ELR (cell line): Measurements from ENCODE around the gene STX1B.
A peak's percentile ranks its signal among the peaks of the same experiment; 100 is the strongest.
"Not testable (repeated sequence)": the region's sequence is repeated elsewhere in the genome, so short reads cannot be mapped to it uniquely, and the experiment has no call there.

Experiments used
- DNase-seq: peaks from one replicate; pipeline ENCODE4 v3.0.0-alpha.2; 2015; ENCODE audit warnings: low read depth

The STX1B gene

GRCh38 chr16:31013292-31013691 lies 2.9 kb upstream of the STX1B start:
- DNase-seq: not testable (repeated sequence)

DNA sequence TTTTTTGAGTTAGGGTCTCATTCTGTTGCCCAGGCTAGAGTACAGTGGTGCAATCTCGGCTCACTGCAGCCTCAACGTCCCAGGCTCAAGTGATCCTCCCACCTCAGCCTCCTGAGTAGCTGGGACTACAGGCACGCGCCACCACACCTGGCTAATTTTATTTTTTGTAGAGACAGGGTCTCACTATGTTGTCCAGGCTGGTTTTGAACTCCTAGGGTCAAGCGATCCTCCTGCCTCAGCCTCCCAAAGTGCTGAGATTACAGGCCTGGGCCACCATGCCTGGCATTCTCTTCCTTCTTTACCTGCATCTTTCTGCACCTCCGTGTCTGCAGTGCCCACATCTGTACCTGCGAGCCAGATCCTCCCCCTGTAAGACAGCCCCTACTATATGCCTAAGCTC lies 1.4 kb upstream of the STX1B start:
- not testable (repeated sequence) for DNase-seq

- DNase-seq: peak; percentile 48
Observed at GRCh38 chr16:31009894-31010584, 399 bp downstream of the STX1B start.

DNA sequence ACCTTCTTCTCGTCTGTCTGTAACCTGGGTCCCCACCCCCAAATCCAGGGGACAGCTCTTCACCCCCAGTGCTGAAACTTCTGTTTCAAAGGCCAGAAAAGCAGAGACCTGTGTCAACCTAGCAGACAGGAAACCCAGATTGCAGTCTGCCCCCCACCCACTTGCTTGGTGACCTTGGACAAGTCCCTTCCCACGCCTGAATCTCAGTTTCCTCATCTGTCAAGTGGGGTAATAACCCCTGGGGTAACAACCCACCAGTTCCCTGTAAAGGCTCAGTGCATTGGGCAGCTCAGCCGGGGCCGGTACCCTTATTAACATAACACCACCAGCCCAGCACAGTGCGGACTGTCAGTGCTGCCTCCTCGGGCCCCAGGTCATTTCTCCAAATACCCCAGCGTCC lies 1.3 kb downstream of the STX1B start:
- DNase-seq: no peak

- DNase-seq: no peak
Observed at GRCh38 chr16:31008551-31008950, 1.9 kb downstream of the STX1B start.

DNA sequence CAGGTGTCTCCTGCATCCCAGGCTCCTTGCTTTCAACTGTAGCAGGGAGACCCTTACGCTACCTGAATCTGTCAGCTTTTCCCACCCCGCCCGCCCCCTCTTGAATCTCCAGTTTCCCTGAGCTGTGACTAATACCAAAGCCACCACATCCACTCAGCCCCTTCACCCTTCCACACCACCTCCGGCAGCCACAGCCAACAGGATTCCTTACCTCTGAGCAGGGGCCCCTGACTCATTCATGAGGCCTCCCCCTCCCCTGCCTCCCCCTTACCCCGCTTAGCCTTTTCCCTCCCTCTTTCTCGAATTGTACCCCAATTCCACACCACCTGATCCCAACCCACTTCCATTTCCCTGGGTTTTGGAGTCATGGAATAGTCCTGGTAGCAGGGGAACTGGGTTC lies 2.3 kb downstream of the STX1B start:
- DNase-seq: peak; percentile 96

DNA sequence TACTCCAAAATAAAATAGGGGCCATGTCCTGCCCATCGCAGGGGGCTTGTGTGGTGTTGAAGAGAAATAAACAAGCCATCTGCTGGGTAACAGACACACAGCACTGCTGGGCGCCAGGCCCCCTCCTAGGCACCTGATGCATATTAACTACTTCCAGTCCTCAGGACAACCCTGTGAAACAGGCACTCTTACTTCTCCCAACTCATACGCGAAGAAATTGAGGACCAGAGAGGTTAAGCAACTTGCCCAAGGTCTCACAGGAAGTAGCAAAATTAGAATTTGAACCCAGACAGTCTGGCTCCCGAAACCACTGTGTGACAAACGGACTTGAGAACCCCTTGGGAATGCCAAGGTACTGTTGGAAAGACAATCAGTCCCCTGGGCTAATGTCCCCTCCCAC lies 2.8 kb downstream of the STX1B start:
- no peak for DNase-seq

GRCh38 chr16:31006589-31006988 lies 3.8 kb downstream of the STX1B start:
- no peak for DNase-seq

GRCh38 chr16:31006086-31006385 lies 4.4 kb downstream of the STX1B start:
- no peak for DNase-seq

DNA sequence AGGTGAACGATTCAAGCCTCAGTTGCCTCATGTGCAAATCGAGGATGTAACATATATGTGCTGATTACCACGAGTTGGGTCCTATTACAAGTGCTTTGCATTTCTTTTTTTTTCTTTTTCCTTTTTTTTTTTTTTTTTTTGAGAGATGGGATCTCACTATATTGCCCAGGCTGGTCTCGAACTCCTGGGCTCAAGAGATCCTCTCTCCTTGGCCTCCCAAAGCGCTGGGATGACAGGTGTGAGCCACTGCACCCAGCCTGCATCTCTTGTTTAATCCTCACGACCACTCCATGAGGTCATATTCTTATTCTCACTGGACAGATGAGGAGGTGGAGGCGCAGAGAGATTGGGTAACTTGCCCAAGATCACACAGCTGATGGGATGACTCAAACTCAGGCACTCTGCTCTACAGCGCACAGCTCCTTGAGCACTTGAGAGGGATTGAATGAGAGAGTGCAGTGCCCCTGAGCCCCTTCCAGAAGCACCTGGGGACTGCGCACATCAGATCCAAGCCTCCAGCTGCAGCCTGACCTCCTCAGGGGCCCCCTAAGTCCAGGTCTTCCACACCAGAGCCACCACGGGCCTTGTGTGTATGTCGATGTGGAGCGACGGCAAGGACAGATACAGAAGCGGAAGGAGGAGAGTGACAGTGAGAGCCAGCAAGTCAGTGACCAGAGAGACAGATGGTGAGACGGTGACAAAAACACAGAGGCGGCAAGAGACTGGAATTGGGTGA lies 4.9 kb downstream of the STX1B start:
- DNase-seq: no peak

GRCh38 chr16:31004658-31005057 lies 5.8 kb downstream of the STX1B start:
- no peak for DNase-seq

- no peak for DNase-seq
Observed at GRCh38 chr16:31003744-31004143, 6.7 kb downstream of the STX1B start.

GRCh38 chr16:31002862-31003341 lies 7.5 kb downstream of the STX1B start:
- no peak for DNase-seq

DNA sequence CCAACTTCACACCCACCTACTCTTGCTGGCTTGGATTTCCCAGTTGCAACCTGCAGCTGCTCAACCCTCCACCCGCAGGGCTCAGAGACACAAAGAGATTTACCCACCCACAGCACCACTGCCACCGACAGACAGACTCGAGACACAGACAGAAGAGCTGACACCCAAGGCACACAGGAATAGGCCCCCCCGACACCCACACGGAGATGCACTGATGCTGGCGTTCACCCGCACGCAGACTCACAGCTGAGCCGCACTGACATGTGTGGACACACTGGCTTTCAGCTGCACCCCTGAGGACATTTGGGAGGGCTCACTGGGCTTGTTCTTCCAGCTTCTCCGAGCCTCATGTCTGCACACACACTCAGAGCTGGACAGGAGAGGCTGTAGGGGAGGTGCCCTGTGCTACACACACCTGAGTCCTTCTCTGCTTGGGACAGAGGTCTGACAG lies 8.2 kb downstream of the STX1B start:
- no peak for DNase-seq

DNA sequence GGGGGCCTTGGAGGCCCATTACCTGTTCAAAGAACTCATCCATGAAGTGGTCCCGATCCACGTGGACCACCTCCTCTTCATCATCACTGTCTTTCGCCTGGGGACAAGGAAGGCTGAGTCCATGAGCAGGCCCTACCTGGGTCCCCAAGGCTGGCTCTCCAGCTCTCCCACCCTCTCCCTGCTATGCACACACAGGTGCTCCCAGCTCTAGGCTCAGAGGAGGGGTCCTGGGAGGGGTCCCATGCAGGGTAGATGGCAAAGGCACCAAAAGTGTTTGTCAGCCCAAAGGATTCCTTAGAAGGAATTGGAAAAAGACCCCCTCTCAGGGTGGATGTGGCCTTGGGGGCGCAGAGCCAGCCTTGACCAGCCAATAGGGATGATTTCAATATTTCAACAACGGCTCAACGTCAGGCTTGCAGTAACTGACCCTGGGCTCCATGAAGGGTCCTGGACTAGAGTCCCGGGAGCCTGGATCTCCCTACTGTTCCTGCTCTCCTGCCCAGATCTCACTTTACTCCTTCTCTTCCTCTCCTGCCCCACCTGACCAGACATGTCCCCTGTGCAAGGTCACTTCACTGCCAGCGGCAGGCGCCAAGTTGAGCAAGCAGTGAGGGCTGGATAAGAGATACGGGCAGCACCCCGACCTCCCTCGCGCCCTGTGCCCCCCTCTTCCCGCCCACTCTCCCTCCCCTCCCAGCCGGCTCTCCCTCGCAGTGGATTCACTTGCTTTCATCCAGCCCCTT lies 8.8 kb downstream of the STX1B start:
- DNase-seq: no peak

DNA sequence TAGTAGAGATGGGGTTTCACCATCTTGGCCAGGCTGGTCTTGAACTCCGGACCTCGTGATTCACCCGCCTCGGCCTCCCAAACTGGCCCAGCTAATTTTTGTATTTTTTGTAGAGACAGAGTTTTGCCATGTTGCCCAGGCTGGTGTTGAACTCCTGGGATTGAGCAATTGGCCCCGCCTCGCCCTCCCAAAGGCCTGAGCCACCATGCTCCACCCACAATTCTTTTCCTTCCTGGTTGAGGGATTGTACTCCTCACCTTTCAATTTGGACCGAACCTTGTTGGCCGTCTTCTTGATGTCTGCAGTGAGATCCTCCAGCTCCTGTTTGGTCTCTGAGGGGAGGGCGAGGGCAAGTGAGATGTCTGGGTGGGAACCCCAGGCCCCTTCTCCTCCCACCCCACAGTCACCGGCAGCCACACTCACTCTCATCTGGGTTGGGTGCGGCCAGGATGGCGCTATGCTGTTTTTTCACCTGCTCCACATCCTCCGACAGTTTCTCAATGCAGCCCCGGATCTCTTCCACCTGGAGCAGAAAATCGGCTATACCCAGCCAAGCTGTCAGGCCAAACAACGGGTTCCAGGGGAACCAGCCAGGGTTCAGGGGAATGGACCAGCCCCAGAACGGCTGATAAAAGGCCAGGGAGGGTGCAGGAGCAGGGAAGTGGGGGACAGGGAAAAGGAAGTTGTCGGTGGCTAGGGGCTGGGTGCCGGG lies 9.6 kb downstream of the STX1B start:
- DNase-seq: no peak

- DNase-seq: no peak
Observed at GRCh38 chr16:30998852-30999761, 11.3 kb downstream of the STX1B start.

DNA sequence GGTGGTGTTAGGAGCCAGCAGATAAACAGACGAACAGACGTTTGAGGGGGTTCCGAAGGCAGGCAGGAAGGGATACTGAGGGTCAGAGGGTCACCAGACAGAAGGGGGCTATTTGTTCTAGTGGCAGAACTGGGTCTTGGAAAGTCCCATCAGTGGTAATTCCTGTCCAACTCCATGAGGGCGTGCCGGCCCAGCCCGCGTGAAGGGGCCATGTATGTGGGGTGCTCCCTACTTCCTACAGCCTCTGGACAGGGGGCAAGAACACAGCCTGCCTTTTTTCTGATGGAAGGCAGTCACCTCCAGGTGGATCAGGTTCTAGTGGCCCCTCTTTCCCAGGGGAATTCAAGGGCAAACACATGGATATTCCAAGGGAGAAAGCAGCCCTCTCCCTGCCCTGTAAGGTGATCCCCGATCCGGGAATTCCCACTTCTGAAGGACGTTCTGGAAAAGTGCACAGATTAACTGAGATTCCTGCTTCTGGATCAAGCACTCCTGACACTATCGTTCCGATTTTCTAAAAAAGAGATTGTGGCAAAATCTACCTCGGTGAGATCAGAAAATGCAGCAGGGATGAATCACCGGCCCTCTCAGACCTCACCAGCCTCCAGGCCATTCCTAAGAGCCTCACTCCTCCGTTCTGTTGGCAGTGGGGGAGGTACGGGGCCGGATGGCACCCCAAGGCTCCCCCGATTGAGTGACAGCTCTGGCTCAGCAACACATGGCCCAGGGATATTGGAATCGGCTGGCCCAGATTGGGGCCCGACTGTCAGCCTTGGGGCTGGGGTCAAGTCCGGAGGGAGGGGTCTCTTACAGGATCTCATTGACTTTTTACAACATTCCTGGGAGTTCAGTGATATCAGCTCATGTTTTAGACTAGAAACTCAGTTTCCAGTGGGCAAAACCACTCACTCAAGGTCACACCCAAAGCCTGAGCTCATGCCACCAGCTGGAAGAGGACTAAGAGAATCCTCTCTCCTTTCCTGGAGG lies 12.4 kb downstream of the STX1B start:
- peak; percentile 97 for DNase-seq

- DNase-seq: peak; percentile 87
Observed at GRCh38 chr16:30996985-30997724, 13.3 kb downstream of the STX1B start.
